ENCODE results near the gene GPR146. TPM values are rescaled to one million over a fixed set of nuclear protein-coding genes. Genes with fewer than 3 reads are reported as not detected.

The GPR146 gene
- total and polyA plus RNA-seq, 9 donors, result 2.3 to 4.8 (median 3.2) TPM

GRCh38 chr7:1018334-1018695, 26.0 kb upstream of the GPR146 start:
- WGBS (ENCODE audit: insufficient coverage), result 91% methylated on average over 13 of the region's 13 CpGs
- no peak for DNase-seq
- no peaks in the 10 kb centered on the region for H3K27me3 ChIP-seq (ENCODE audit: control insufficient read depth, insufficient read depth, low read length)
- H3K36me3 ChIP-seq (ENCODE audit: control insufficient read depth, insufficient read depth, low read length), result peaks cover 25% of the 10 kb centered on the region
- peaks cover 28% of the 10 kb centered on the region for H3K4me1 ChIP-seq (ENCODE audit: control insufficient read depth, insufficient read depth, low read length)
- no peak overlapping the region for H3K4me3 ChIP-seq (ENCODE audit: low read length)
- no peak overlapping the region for H3K27ac ChIP-seq (ENCODE audit: low read length)
- H3K9me3 ChIP-seq (replicated peaks; ENCODE audit: control insufficient read depth, low read depth, low read length), result peaks cover 6% of the 10 kb centered on the region

- Histone ChIP-seq H3K9me3 (replicated peaks; ENCODE audit: control insufficient read depth, low read depth, low read length) (peaks cover 6% of the 10 kb centered on the region), H3K4me1 (ENCODE audit: control insufficient read depth, insufficient read depth, low read length) (peaks cover 37% of the 10 kb centered on the region), H3K36me3 (ENCODE audit: control insufficient read depth, insufficient read depth, low read length) (peaks cover 25% of the 10 kb centered on the region), H3K4me3 (ENCODE audit: low read length) (no peak overlapping the region), H3K27ac (ENCODE audit: low read length) (no peak overlapping the region), H3K27me3 (ENCODE audit: control insufficient read depth, insufficient read depth, low read length) (no peaks in the 10 kb centered on the region)
- DNase-seq, result no peak
- WGBS (ENCODE audit: insufficient coverage), result 84% methylated on average over 10 of the region's 14 CpGs
These were observed 25.0 kb upstream of the GPR146 start for GRCh38 chr7:1019255-1019785.

- Histone ChIP-seq H3K36me3 (ENCODE audit: control insufficient read depth, insufficient read depth, low read length) (peaks cover 31% of the 10 kb centered on the region), H3K4me3 (ENCODE audit: low read length) (no peak overlapping the region), H3K9me3 (replicated peaks; ENCODE audit: control insufficient read depth, low read depth, low read length) (peaks cover 6% of the 10 kb centered on the region), H3K27ac (ENCODE audit: low read length) (no peak overlapping the region), H3K4me1 (ENCODE audit: control insufficient read depth, insufficient read depth, low read length) (peaks cover 43% of the 10 kb centered on the region), H3K27me3 (ENCODE audit: control insufficient read depth, insufficient read depth, low read length) (no peaks in the 10 kb centered on the region)
- DNase-seq, result no peak
- 83% methylated on average over 27 of the region's 42 CpGs for WGBS (ENCODE audit: insufficient coverage)
These were observed 24.3 kb upstream of the GPR146 start for GRCh38 chr7:1019789-1020610.

- Histone ChIP-seq H3K36me3 (ENCODE audit: control insufficient read depth, insufficient read depth, low read length) (peaks cover 39% of the 10 kb centered on the region), H3K4me1 (ENCODE audit: control insufficient read depth, insufficient read depth, low read length) (peaks cover 48% of the 10 kb centered on the region), H3K4me3 (ENCODE audit: low read length) (no peak overlapping the region), H3K9me3 (replicated peaks; ENCODE audit: control insufficient read depth, low read depth, low read length) (peaks cover 6% of the 10 kb centered on the region), H3K27me3 (ENCODE audit: control insufficient read depth, insufficient read depth, low read length) (no peaks in the 10 kb centered on the region), H3K27ac (ENCODE audit: low read length) (no peak overlapping the region)
- WGBS (ENCODE audit: insufficient coverage), result 91% methylated on average over 6 of the region's 7 CpGs
- DNase-seq, result no peak
These were observed 23.5 kb upstream of the GPR146 start for GRCh38 chr7:1020849-1021251.

- Histone ChIP-seq H3K27ac (ENCODE audit: low read length) (no peak overlapping the region), H3K27me3 (ENCODE audit: control insufficient read depth, insufficient read depth, low read length) (no peaks in the 10 kb centered on the region), H3K4me3 (ENCODE audit: low read length) (no peak overlapping the region), H3K36me3 (ENCODE audit: control insufficient read depth, insufficient read depth, low read length) (peaks cover 44% of the 10 kb centered on the region), H3K4me1 (ENCODE audit: control insufficient read depth, insufficient read depth, low read length) (peaks cover 53% of the 10 kb centered on the region), H3K9me3 (replicated peaks; ENCODE audit: control insufficient read depth, low read depth, low read length) (peaks cover 6% of the 10 kb centered on the region)
- DNase-seq, result no peak
- WGBS (ENCODE audit: insufficient coverage), result 100% methylated on average over 4 of the region's 7 CpGs
These were observed 23.0 kb upstream of the GPR146 start for GRCh38 chr7:1021366-1021765.

GRCh38 chr7:1021931-1022330, 22.4 kb upstream of the GPR146 start:
- WGBS (ENCODE audit: insufficient coverage), result 93% methylated on average over 24 of the region's 25 CpGs
- peaks cover 6% of the 10 kb centered on the region for H3K9me3 ChIP-seq (replicated peaks; ENCODE audit: control insufficient read depth, low read depth, low read length)
- H3K27ac ChIP-seq (ENCODE audit: low read length), result no peak overlapping the region
- no peak overlapping the region for H3K4me3 ChIP-seq (ENCODE audit: low read length)
- no peaks in the 10 kb centered on the region for H3K27me3 ChIP-seq (ENCODE audit: control insufficient read depth, insufficient read depth, low read length)
- H3K4me1 ChIP-seq (ENCODE audit: control insufficient read depth, insufficient read depth, low read length), result peaks cover 58% of the 10 kb centered on the region
- DNase-seq, result no peak
- H3K36me3 ChIP-seq (ENCODE audit: control insufficient read depth, insufficient read depth, low read length), result peaks cover 46% of the 10 kb centered on the region

- Histone ChIP-seq H3K27ac (ENCODE audit: low read length) (no peak overlapping the region), H3K36me3 (ENCODE audit: control insufficient read depth, insufficient read depth, low read length) (peaks cover 43% of the 10 kb centered on the region), H3K4me1 (ENCODE audit: control insufficient read depth, insufficient read depth, low read length) (peaks cover 62% of the 10 kb centered on the region), H3K27me3 (ENCODE audit: control insufficient read depth, insufficient read depth, low read length) (no peaks in the 10 kb centered on the region), H3K9me3 (replicated peaks; ENCODE audit: control insufficient read depth, low read depth, low read length) (peaks cover 6% of the 10 kb centered on the region), H3K4me3 (ENCODE audit: low read length) (no peak overlapping the region)
- 97% methylated on average over 17 of the region's 17 CpGs for WGBS (ENCODE audit: insufficient coverage)
- no peak for DNase-seq
These were observed 22.0 kb upstream of the GPR146 start for GRCh38 chr7:1022356-1022755.

GRCh38 chr7:1022801-1023465, 21.4 kb upstream of the GPR146 start:
- Histone ChIP-seq H3K4me3 (ENCODE audit: low read length) (no peak overlapping the region), H3K27me3 (ENCODE audit: control insufficient read depth, insufficient read depth, low read length) (no peaks in the 10 kb centered on the region), H3K27ac (ENCODE audit: low read length) (no peak overlapping the region), H3K9me3 (replicated peaks; ENCODE audit: control insufficient read depth, low read depth, low read length) (peaks cover 6% of the 10 kb centered on the region), H3K36me3 (ENCODE audit: control insufficient read depth, insufficient read depth, low read length) (peaks cover 41% of the 10 kb centered on the region), H3K4me1 (ENCODE audit: control insufficient read depth, insufficient read depth, low read length) (peaks cover 65% of the 10 kb centered on the region)
- DNase-seq, result no peak
- whole genome bisulfite sequencing (ENCODE audit: insufficient coverage), result 90% methylated on average over 45 of the region's 45 CpGs

- Histone ChIP-seq H3K4me1 (ENCODE audit: control insufficient read depth, insufficient read depth, low read length) (peaks cover 73% of the 10 kb centered on the region), H3K9me3 (replicated peaks; ENCODE audit: control insufficient read depth, low read depth, low read length) (peaks cover 6% of the 10 kb centered on the region), H3K27ac (ENCODE audit: low read length) (no peak overlapping the region), H3K4me3 (ENCODE audit: low read length) (no peak overlapping the region), H3K27me3 (ENCODE audit: control insufficient read depth, insufficient read depth, low read length) (no peaks in the 10 kb centered on the region), H3K36me3 (ENCODE audit: control insufficient read depth, insufficient read depth, low read length) (peaks cover 36% of the 10 kb centered on the region)
- 40% methylated on average over 3 of the region's 15 CpGs for WGBS (ENCODE audit: insufficient coverage)
- no peak for DNase-seq
These were observed 20.0 kb upstream of the GPR146 start for GRCh38 chr7:1024331-1024841.
